SK-N-MC (cell line): ENCODE results near the gene FAM120A.

Experiments
- DNase-seq: peaks from one replicate; pipeline ENCODE4 v3.0.0-alpha.2; 2011; ENCODE audit warnings: low read depth, low spot score
- H3K27ac ChIP-seq: fragments of 200-600 bp; sonication (generic); 2 replicates; pipeline ENCODE4 v1.5.1; 2016; ENCODE audit warnings: mixed run types
- H3K36me3 ChIP-seq: fragments of 200-600 bp; sonication (generic); 2 replicates; pipeline ENCODE4 v1.6.1; 2017; ENCODE audit warnings: antibody characterized with exemption, low read length, mixed read lengths; ENCODE audit not compliant: insufficient read depth
- H3K4me3 ChIP-seq: fragments of 200-600 bp; sonication (generic); 2 replicates; pipeline ENCODE4 v1.5.1; 2016
- H3K9ac ChIP-seq: fragments of 200-600 bp; sonication (generic); 2 replicates; pipeline ENCODE4 v1.8.0; 2017; ENCODE audit warnings: mixed run types, mixed read lengths; ENCODE audit not compliant: insufficient read length
- H3K9me3 ChIP-seq: fragments of 200-600 bp; sonication (generic); 2 replicates; pipeline ENCODE4 v1.6.1; 2017; ENCODE audit warnings: low read depth, mild to moderate bottlenecking, antibody characterized with exemption, low read length, moderate library complexity, mixed read lengths
- EZH2 ChIP-seq: fragments of 200-600 bp; sonication (generic); IDR thresholded peaks from one replicate; pipeline ENCODE4 v1.6.1; 2017; ENCODE audit warnings: antibody characterized with exemption
- FOXP2 ChIP-seq: optimal IDR thresholded peaks from 2 replicates; pipeline ENCODE3; 2011; ENCODE audit warnings: mild to moderate bottlenecking, moderate library complexity; ENCODE audit not compliant: insufficient read depth; ENCODE audit errors: extremely low read length, control extremely low read depth
- POLR2AphosphoS5 ChIP-seq: IDR thresholded peaks from 2 replicates; pipeline ENCODE4 v1.6.1; 2012; ENCODE audit warnings: mild to moderate bottlenecking, low read depth, low read length, borderline replicate concordance

The FAM120A gene

DNA sequence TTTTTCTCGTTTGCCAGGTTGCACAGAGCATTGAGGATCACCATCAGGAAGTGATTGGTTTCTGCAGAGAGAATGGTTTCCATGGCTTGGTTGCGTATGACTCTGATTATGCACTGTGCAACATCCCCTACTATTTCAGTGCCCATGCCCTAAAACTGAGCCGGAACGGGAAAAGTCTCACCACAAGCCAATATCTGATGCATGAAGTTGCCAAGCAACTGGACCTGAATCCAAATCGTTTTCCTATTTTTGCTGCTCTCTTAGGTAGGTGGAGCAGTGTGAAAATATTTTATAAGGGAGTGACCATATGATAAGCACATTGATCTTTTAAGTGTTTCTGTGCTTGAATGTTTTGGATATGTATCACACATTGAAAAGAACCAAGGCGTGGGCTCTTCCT, 19.6 kb downstream of the FAM120A start:
- TF ChIP-seq POLR2AphosphoS5 (no peak), EZH2 (no peak), FOXP2 (no peak)
- H3K27ac ChIP-seq, result no peak overlapping the region

GRCh38 chr9:93473411-93473810, 21.9 kb downstream of the FAM120A start:
- TF ChIP-seq FOXP2, result no peak
- TF ChIP-seq EZH2, result no peak
- DNase-seq, result no peak
- H3K9ac ChIP-seq, result no peak overlapping the region
- no peak overlapping the region for H3K4me3 ChIP-seq
- no peak overlapping the region for H3K27ac ChIP-seq
- H3K36me3 ChIP-seq, result peaks cover 16% of the 10 kb centered on the region
- no peaks in the 10 kb centered on the region for H3K9me3 ChIP-seq

More for the DNA sequence above, 19.6 kb downstream of the FAM120A start:
- H3K36me3 ChIP-seq, result peaks cover 11% of the 10 kb centered on the region
- H3K9me3 ChIP-seq, result no peaks in the 10 kb centered on the region
- no peak overlapping the region for H3K4me3 ChIP-seq
- DNase-seq, result no peak
- no peak overlapping the region for H3K9ac ChIP-seq

DNA sequence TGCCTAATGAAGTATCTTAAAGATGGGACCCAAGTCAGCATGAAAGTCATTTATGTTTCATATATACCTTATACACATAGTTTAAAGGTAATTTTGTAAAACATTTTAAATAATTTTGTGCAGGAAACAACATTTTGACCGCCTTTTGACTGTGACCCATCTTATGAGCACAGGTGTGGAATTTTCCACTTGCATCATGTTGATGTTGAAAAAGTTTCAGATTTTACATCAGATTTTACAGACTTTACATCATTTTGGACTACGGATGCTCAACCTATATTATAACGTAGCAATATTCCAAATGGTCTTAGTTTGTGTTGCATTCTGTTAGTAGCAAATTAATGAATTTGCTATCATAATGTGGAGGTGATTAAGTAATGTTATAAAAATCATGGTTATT, 23.6 kb downstream of the FAM120A start:
- Histone ChIP-seq H3K36me3 (peaks cover 16% of the 10 kb centered on the region), H3K9me3 (no peaks in the 10 kb centered on the region), H3K9ac (no peak overlapping the region), H3K4me3 (no peak overlapping the region), H3K27ac (no peak overlapping the region)
- TF ChIP-seq FOXP2 (no peak), POLR2AphosphoS5 (no peak), EZH2 (no peak)
- DNase-seq, result no peak

GRCh38 chr9:93475856-93476255, 24.4 kb downstream of the FAM120A start:
- no peak for DNase-seq
- no peak for TF ChIP-seq EZH2
- no peak for TF ChIP-seq FOXP2
- no peak for TF ChIP-seq POLR2AphosphoS5
- H3K27ac ChIP-seq, result no peak overlapping the region

DNA sequence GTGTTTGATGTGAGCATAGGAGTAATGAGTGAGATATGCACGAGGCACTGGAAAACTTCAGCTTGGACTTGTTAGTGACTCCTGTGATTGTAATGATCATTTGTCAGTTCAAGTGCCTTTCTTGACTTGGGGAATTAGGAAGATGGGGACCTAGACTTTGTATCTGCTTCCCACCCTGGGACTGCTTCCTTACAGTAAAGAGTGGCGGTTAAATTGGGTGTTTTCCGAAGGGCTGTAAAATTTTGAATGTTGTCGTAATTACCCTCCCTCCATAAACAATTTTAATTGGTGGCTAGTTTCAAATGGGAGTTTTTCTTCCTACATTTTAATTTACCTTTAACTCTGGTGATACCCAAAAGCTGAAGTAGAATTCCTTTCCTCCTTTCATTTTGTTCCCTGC, 25.4 kb downstream of the FAM120A start:
- Histone ChIP-seq H3K36me3 (peaks cover 5% of the 10 kb centered on the region; the same call in 1 of the 2 replicates), H3K4me3 (no peak overlapping the region), H3K9ac (no peak overlapping the region), H3K27ac (no peak overlapping the region), H3K9me3 (no peaks in the 10 kb centered on the region)
- no peak for DNase-seq
- no peak for TF ChIP-seq EZH2
- TF ChIP-seq FOXP2, result no peak
- TF ChIP-seq POLR2AphosphoS5, result no peak

More at GRCh38 chr9:93475856-93476255, 24.4 kb downstream of the FAM120A start:
- peaks cover 14% of the 10 kb centered on the region for H3K36me3 ChIP-seq
- H3K9ac ChIP-seq, result no peak overlapping the region
- H3K4me3 ChIP-seq, result no peak overlapping the region
- H3K9me3 ChIP-seq, result no peaks in the 10 kb centered on the region

GRCh38 chr9:93477397-93477796, 25.9 kb downstream of the FAM120A start:
- H3K4me3 ChIP-seq, result no peak overlapping the region
- no peak overlapping the region for H3K27ac ChIP-seq
- no peaks in the 10 kb centered on the region for H3K9me3 ChIP-seq
- peaks cover 5% of the 10 kb centered on the region; the same call in 1 of the 2 replicates for H3K36me3 ChIP-seq
- TF ChIP-seq EZH2 (no peak), FOXP2 (no peak)
- no peak overlapping the region for H3K9ac ChIP-seq
- no peak for DNase-seq

DNA sequence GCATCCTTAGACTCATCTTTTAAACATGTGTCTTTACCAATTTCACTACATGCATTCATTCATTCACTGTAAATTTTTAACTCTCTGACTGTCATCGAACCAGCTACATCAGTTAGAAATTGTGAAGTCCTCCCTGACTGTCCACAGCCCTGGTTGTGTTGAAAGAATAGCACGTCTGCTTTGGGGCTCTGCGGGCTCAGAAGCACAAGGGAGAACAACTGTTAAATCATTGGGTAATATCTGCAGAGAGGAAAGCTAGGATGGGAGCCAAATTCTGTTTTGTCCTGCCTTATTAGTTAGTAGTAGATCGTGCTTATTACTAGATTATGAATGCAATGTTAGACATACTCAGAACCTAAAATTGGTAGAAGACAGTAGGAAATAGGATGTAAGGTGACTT, 28.2 kb downstream of the FAM120A start:
- H3K27ac ChIP-seq, result no peak overlapping the region
- H3K9ac ChIP-seq, result no peak overlapping the region
- no peak overlapping the region for H3K4me3 ChIP-seq
- TF ChIP-seq EZH2 (no peak), POLR2AphosphoS5 (no peak), FOXP2 (no peak)
- peaks cover 14% of the 10 kb centered on the region; the same call in 1 of the 2 replicates for H3K36me3 ChIP-seq
- no peaks in the 10 kb centered on the region for H3K9me3 ChIP-seq
- no peak for DNase-seq

GRCh38 chr9:93480262-93480661, 28.8 kb downstream of the FAM120A start:
- Histone ChIP-seq H3K36me3 (peaks cover 20% of the 10 kb centered on the region; the same call in 1 of the 2 replicates), H3K27ac (no peak overlapping the region), H3K9me3 (no peaks in the 10 kb centered on the region), H3K9ac (no peak overlapping the region), H3K4me3 (no peak overlapping the region)
- no peak for TF ChIP-seq POLR2AphosphoS5
- TF ChIP-seq FOXP2, result no peak
- TF ChIP-seq EZH2, result no peak
- no peak for DNase-seq

DNA sequence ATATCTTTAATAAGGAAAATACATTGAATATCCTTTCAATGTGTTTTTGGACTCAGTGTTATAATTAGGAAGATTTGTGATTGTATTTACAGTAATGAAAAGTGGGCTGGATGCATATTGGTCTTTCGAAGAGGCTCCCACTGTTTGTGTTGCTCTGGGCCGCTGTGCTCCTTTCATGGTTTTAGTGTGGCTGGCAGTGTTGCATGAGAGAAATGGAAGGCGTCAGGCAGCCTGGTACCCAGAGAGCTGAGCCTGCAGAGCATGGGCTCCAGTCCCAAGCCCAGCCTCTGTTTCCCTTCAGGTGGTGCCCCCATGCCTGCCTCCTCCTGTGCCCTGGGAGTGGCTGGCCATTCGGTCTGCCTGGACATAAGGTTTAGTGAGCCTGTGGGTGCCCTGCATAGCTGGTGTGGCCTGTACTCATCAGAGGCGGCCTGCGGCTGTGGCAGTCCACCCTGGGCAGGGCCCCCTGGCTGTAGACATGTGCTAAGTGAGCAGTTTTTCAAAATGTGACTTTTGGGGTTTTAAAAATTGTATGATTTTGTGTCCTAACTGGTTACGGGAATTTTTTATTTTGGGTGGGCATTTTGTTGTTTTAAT, 29.3 kb downstream of the FAM120A start:
- no peak for DNase-seq
- Histone ChIP-seq H3K36me3 (peaks cover 24% of the 10 kb centered on the region; the same call in 1 of the 2 replicates), H3K4me3 (no peak overlapping the region), H3K27ac (no peak overlapping the region), H3K9me3 (no peaks in the 10 kb centered on the region), H3K9ac (no peak overlapping the region)
- TF ChIP-seq FOXP2 (no peak), EZH2 (no peak), POLR2AphosphoS5 (no peak)

DNA sequence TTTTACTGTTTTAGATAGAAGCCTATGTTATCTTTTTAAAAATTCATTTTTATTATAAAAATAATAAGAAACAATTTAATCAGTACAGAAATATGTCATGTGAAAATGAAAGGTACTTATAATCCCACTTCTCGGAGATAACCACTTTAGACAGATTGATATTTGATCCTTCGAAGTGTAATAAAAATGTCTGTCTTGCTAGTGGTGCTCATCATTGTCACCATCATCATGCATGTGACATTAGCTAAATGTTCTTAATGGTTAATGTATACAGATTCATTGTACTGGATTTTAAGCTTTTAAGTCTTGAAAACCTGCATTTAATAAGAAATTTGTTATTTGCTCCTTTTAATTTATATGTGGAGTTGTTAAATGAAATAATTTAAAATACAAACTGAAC, 32.0 kb downstream of the FAM120A start:
- peaks cover 29% of the 10 kb centered on the region; the same call in 1 of the 2 replicates for H3K36me3 ChIP-seq
- H3K27ac ChIP-seq, result no peak overlapping the region
- no peak overlapping the region for H3K4me3 ChIP-seq
- no peak for DNase-seq
- no peak for TF ChIP-seq POLR2AphosphoS5
- TF ChIP-seq EZH2, result no peak
- no peak for TF ChIP-seq FOXP2
- H3K9me3 ChIP-seq, result no peaks in the 10 kb centered on the region
- H3K9ac ChIP-seq, result no peak overlapping the region
